ENCODE results near the gene SYNJ1. TPM values are rescaled to one million over a fixed set of nuclear protein-coding genes. Genes with fewer than 3 reads are reported as not detected.
A peak's percentile ranks its signal among the peaks of the same experiment; 100 is the strongest.

SYNJ1 gene
- total and polyA plus RNA-seq, 9 of the 15 experiments (the other 6 are each of a cell fraction or from before 2014, with no cell fraction given): 2.4 to 10.6 (median 5.6) TPM

DNA sequence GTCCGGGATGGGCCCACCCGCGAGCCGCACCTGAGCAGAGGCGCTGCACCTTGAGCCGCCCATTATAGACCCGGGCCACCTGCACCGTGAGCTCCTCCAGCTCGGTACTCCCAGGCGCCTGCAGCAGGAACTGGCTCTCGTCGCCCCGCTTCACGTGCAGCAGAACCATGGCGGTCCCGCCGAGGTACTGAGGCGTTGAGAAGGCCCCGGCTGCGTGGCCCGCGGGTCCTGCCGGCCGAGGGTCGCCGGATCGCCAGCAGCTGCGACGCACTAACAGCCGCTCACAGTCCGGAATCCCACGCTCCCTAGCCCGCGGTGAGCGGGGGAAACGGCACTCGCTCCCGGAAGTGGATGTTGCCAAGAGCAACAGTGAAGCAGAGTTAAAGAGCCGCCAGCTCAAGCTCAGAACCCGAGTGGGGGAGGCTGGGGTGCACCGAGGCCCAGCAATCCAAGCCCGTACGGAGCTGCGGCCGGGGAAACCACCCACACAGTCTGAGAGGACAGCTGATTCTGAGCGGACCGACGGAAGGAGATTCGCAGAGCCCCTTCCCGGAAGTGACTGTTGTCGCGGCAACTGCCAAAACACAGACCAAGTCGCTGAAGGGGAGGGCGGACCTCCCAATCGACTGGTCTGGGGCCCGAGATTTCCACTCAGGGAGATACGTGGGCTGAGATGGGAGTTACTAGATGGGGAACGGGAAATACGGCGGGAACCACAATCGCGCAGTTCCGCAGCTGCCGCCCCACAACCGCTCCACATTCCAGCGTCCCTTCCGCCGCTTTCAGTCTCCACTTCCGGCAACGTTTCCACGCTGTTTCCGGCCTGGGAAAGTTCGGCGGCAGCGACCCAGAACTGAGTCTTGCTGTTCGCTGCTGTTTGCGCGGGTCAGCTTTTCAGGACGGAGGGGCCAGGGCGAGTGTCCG lies 115.5 kb downstream of the SYNJ1 start, which contains the start of gene CFAP298 (continued):
- TF ChIP-seq MBD2 (IDR thresholded peaks at IDR 0.05; ENCODE audit: borderline replicate concordance, low read depth) (peak; percentile 74), GATA2 (CRISPR knock-in tag; IDR thresholded peaks at IDR 0.05) (no peak), ZNF23 (CRISPR knock-in tag; IDR thresholded peaks at IDR 0.05) (no peak), SAFB (IDR thresholded peaks at IDR 0.05; ENCODE audit: borderline replicate concordance, low read depth, low read length) (no peak; the same call in 1 of the 2 replicates), ZNF695 (CRISPR knock-in tag; IDR thresholded peaks at IDR 0.05) (no peak), RFX7 (CRISPR knock-in tag; IDR thresholded peaks at IDR 0.05) (no peak), ZNF699 (CRISPR knock-in tag; IDR thresholded peaks at IDR 0.05; ENCODE audit: insufficient replicate concordance) (no peak), POLR3G (IDR thresholded peaks at IDR 0.05; ENCODE audit: extremely low read depth, insufficient read length, insufficient replicate concordance) (no peak), NFXL1 (CRISPR knock-in tag; IDR thresholded peaks at IDR 0.05) (no peak), HNRNPK (IDR thresholded peaks at IDR 0.05; ENCODE audit: low read depth, low read length, poor library complexity, severe bottlenecking) (no peak)
- TF ChIP-seq, protein P1, sequence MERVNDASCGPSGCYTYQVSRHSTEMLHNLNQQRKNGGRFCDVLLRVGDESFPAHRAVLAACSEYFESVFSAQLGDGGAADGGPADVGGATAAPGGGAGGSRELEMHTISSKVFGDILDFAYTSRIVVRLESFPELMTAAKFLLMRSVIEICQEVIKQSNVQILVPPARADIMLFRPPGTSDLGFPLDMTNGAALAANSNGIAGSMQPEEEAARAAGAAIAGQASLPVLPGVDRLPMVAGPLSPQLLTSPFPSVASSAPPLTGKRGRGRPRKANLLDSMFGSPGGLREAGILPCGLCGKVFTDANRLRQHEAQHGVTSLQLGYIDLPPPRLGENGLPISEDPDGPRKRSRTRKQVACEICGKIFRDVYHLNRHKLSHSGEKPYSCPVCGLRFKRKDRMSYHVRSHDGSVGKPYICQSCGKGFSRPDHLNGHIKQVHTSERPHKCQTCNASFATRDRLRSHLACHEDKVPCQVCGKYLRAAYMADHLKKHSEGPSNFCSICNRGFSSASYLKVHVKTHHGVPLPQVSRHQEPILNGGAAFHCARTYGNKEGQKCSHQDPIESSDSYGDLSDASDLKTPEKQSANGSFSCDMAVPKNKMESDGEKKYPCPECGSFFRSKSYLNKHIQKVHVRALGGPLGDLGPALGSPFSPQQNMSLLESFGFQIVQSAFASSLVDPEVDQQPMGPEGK (CRISPR knock-in tag; IDR thresholded peaks at IDR 0.05; ENCODE audit: borderline replicate concordance): no peak
- TF ChIP-seq, protein P2, sequence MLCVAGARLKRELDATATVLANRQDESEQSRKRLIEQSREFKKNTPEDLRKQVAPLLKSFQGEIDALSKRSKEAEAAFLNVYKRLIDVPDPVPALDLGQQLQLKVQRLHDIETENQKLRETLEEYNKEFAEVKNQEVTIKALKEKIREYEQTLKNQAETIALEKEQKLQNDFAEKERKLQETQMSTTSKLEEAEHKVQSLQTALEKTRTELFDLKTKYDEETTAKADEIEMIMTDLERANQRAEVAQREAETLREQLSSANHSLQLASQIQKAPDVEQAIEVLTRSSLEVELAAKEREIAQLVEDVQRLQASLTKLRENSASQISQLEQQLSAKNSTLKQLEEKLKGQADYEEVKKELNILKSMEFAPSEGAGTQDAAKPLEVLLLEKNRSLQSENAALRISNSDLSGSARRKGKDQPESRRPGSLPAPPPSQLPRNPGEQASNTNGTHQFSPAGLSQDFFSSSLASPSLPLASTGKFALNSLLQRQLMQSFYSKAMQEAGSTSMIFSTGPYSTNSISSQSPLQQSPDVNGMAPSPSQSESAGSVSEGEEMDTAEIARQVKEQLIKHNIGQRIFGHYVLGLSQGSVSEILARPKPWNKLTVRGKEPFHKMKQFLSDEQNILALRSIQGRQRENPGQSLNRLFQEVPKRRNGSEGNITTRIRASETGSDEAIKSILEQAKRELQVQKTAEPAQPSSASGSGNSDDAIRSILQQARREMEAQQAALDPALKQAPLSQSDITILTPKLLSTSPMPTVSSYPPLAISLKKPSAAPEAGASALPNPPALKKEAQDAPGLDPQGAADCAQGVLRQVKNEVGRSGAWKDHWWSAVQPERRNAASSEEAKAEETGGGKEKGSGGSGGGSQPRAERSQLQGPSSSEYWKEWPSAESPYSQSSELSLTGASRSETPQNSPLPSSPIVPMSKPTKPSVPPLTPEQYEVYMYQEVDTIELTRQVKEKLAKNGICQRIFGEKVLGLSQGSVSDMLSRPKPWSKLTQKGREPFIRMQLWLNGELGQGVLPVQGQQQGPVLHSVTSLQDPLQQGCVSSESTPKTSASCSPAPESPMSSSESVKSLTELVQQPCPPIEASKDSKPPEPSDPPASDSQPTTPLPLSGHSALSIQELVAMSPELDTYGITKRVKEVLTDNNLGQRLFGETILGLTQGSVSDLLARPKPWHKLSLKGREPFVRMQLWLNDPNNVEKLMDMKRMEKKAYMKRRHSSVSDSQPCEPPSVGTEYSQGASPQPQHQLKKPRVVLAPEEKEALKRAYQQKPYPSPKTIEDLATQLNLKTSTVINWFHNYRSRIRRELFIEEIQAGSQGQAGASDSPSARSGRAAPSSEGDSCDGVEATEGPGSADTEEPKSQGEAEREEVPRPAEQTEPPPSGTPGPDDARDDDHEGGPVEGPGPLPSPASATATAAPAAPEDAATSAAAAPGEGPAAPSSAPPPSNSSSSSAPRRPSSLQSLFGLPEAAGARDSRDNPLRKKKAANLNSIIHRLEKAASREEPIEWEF (CRISPR knock-in tag; IDR thresholded peaks at IDR 0.05): no peak
- TF ChIP-seq, protein P3, sequence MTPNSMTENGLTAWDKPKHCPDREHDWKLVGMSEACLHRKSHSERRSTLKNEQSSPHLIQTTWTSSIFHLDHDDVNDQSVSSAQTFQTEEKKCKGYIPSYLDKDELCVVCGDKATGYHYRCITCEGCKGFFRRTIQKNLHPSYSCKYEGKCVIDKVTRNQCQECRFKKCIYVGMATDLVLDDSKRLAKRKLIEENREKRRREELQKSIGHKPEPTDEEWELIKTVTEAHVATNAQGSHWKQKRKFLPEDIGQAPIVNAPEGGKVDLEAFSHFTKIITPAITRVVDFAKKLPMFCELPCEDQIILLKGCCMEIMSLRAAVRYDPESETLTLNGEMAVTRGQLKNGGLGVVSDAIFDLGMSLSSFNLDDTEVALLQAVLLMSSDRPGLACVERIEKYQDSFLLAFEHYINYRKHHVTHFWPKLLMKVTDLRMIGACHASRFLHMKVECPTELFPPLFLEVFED (CRISPR knock-in tag; conservative IDR thresholded peaks at IDR 0.05): 0 out of 2 replicates have a peak, but pooled peaks have one; percentile 2
- TF ChIP-seq, protein P4, sequence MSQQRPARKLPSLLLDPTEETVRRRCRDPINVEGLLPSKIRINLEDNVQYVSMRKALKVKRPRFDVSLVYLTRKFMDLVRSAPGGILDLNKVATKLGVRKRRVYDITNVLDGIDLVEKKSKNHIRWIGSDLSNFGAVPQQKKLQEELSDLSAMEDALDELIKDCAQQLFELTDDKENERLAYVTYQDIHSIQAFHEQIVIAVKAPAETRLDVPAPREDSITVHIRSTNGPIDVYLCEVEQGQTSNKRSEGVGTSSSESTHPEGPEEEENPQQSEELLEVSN (IDR thresholded peaks at IDR 0.05; ENCODE audit: borderline replicate concordance in 1 of 2, extremely low read depth in 1 of 2, insufficient read depth in 1 of 2, insufficient read length in 1 of 2, low read depth in 1 of 2, low read length in 1 of 2, poor library complexity in 1 of 2, severe bottlenecking in 1 of 2): peak; percentile 59 to 78

Data from K562 (cell line).